Muscle layer of colon (tissue), 2 donors: ENCODE measurements around the gene BCL3.

Experiments used
- H3K27ac ChIP-seq: one replicate; pipeline ENCODE4 v1.7.0; 2013; ENCODE audit warnings: low read depth, mild to moderate bottlenecking, low read length, moderate library complexity
- H3K27me3 ChIP-seq, 2 donors: one replicate each; pipeline ENCODE4 v1.7.0; 2013; ENCODE audit warnings: low read length in 2 of 2, mild to moderate bottlenecking in 2 of 2; ENCODE audit not compliant: insufficient read depth in 2 of 2, control insufficient read depth in 1 of 2
- H3K36me3 ChIP-seq: one replicate; pipeline ENCODE4 v1.7.0; 2013; ENCODE audit warnings: mild to moderate bottlenecking, low read length; ENCODE audit not compliant: insufficient read depth
- H3K4me1 ChIP-seq: one replicate; pipeline ENCODE4 v1.7.0; 2013; ENCODE audit warnings: mild to moderate bottlenecking, low read length; ENCODE audit not compliant: insufficient read depth
- H3K4me3 ChIP-seq, 2 donors: one replicate each; pipeline ENCODE4 v1.7.0; 2013; ENCODE audit warnings: low read length in 2 of 2, low read depth in 1 of 2, mild to moderate bottlenecking in 1 of 2, moderate library complexity in 1 of 2
- H3K9ac ChIP-seq: one replicate; pipeline ENCODE4 v1.7.0; 2013; ENCODE audit warnings: low read length
- H3K9me3 ChIP-seq: one replicate; pipeline ENCODE4 v1.7.0; 2013; ENCODE audit warnings: mild to moderate bottlenecking, low read length
- donor health status: abdominal sarcoma.
- donor health status: Adenocarcinoma of cecum.

The BCL3 gene

GRCh38 chr19:44745341-44745831, 3.1 kb upstream of the BCL3 start:
- peaks cover 57% of the 10 kb centered on the region for H3K4me1 ChIP-seq

GRCh38 chr19:44745887-44746600, 2.5 kb upstream of the BCL3 start:
- Histone ChIP-seq H3K27ac (peak overlapping the region; percentile 99), H3K4me3 (no peak overlapping the region), H3K9me3 (no peaks in the 10 kb centered on the region), H3K4me1 (peaks cover 62% of the 10 kb centered on the region), H3K36me3 (no peaks in the 10 kb centered on the region), H3K27me3 (no peaks in the 10 kb centered on the region), H3K9ac (no peak overlapping the region)

More at GRCh38 chr19:44745341-44745831, 3.1 kb upstream of the BCL3 start:
- Histone ChIP-seq H3K4me3 (no peak overlapping the region), H3K27me3 (no peaks in the 10 kb centered on the region), H3K27ac (peak overlapping the region; percentile 68), H3K36me3 (no peaks in the 10 kb centered on the region), H3K9me3 (no peaks in the 10 kb centered on the region), H3K9ac (no peak overlapping the region)

GRCh38 chr19:44746616-44746945, 1.9 kb upstream of the BCL3 start:
- H3K9me3 ChIP-seq = no peaks in the 10 kb centered on the region
- peak overlapping the region; percentile 64 for H3K9ac ChIP-seq
- no peak overlapping the region for H3K4me3 ChIP-seq
- peak overlapping the region; percentile 99 for H3K27ac ChIP-seq
- H3K36me3 ChIP-seq = peaks cover 5% of the 10 kb centered on the region
- H3K4me1 ChIP-seq = peaks cover 60% of the 10 kb centered on the region
- H3K27me3 ChIP-seq = no peaks in the 10 kb centered on the region

GRCh38 chr19:44746946-44747738, 1.4 kb upstream of the BCL3 start:
- Histone ChIP-seq H3K4me3 (peak overlapping the region; percentile 66 to 71), H3K4me1 (peaks cover 58% of the 10 kb centered on the region), H3K9me3 (no peaks in the 10 kb centered on the region), H3K9ac (peak overlapping the region; percentile 64), H3K27me3 (no peaks in the 10 kb centered on the region), H3K27ac (peak overlapping the region; percentile 99), H3K36me3 (peaks cover 9% of the 10 kb centered on the region)

- Histone ChIP-seq H3K9me3 (no peaks in the 10 kb centered on the region), H3K4me1 (peaks cover 57% of the 10 kb centered on the region), H3K27ac (peak overlapping the region; percentile 99), H3K27me3 (no peaks in the 10 kb centered on the region), H3K9ac (peak overlapping the region; percentile 58), H3K36me3 (peaks cover 15% of the 10 kb centered on the region), H3K4me3 (peak overlapping the region; percentile 66 to 71)
These were observed 626 bp upstream of the BCL3 start for GRCh38 chr19:44747739-44748425.

- Histone ChIP-seq H3K27ac (peak overlapping the region; percentile 79), H3K4me3 (peak overlapping the region; percentile 24 to 68), H3K27me3 (no peaks in the 10 kb centered on the region), H3K9me3 (no peaks in the 10 kb centered on the region), H3K9ac (peak overlapping the region; percentile 95), H3K4me1 (peaks cover 60% of the 10 kb centered on the region), H3K36me3 (peaks cover 15% of the 10 kb centered on the region)
These were observed 784 bp downstream of the BCL3 start for GRCh38 chr19:44749292-44749691.

- Histone ChIP-seq H3K9me3 (no peaks in the 10 kb centered on the region), H3K4me1 (peaks cover 61% of the 10 kb centered on the region), H3K27me3 (no peaks in the 10 kb centered on the region), H3K27ac (peak overlapping the region; percentile 79), H3K4me3 (peak overlapping the region; percentile 24 to 68), H3K9ac (peak overlapping the region; percentile 95), H3K36me3 (peaks cover 15% of the 10 kb centered on the region)
These were observed 1.5 kb downstream of the BCL3 start for GRCh38 chr19:44749994-44750393.

GRCh38 chr19:44752123-44752815, 3.8 kb downstream of the BCL3 start:
- Histone ChIP-seq H3K9me3 (no peaks in the 10 kb centered on the region), H3K36me3 (peaks cover 15% of the 10 kb centered on the region), H3K9ac (peak overlapping the region; percentile 9), H3K27ac (peak overlapping the region; percentile 56), H3K27me3 (no peaks in the 10 kb centered on the region), H3K4me1 (peaks cover 64% of the 10 kb centered on the region), H3K4me3 (peak overlapping the region in 1 of 2 donors; percentile 12)

- Histone ChIP-seq H3K36me3 (peaks cover 15% of the 10 kb centered on the region), H3K9me3 (no peaks in the 10 kb centered on the region), H3K27me3 (no peaks in the 10 kb centered on the region), H3K9ac (peak overlapping the region; percentile 9), H3K4me3 (peak overlapping the region in 1 of 2 donors; percentile 12), H3K4me1 (peaks cover 64% of the 10 kb centered on the region), H3K27ac (peak overlapping the region; percentile 56)
These were observed 4.5 kb downstream of the BCL3 start for GRCh38 chr19:44752816-44753625.

- Histone ChIP-seq H3K9me3 (no peaks in the 10 kb centered on the region), H3K4me3 (peak overlapping the region in 1 of 2 donors; percentile 63), H3K36me3 (peaks cover 15% of the 10 kb centered on the region), H3K4me1 (peaks cover 68% of the 10 kb centered on the region), H3K27me3 (no peaks in the 10 kb centered on the region), H3K9ac (peak overlapping the region; percentile 61), H3K27ac (peak overlapping the region; percentile 93)
These were observed 5.1 kb downstream of the BCL3 start for GRCh38 chr19:44753626-44753931.
